HL-60 (cell line): ENCODE measurements around the gene HPS1.

Experiments used
- DNase-seq, 2 experiments: peaks; one replicate each; pipeline ENCODE4 v3.0.0-alpha.2; 2010 to 2020; ENCODE audit warnings: low read depth in 1 of 2, low spot score in 1 of 2
- H3K27ac ChIP-seq: fragments of 250-450 bp; sonication (Bioruptor Pico); replicated peaks from 2 replicates; pipeline ENCODE4 v1.5.1; 2020; ENCODE audit warnings: mild to moderate bottlenecking, moderate library complexity
- H3K27me3 ChIP-seq: fragments of 250-450 bp; sonication (Bioruptor Pico); 2 replicates; pipeline ENCODE4 v1.5.1; 2021; ENCODE audit warnings: mild to moderate bottlenecking, moderate library complexity; ENCODE audit not compliant: insufficient read depth, poor library complexity, severe bottlenecking
- H3K4me3 ChIP-seq: replicated peaks from 2 replicates; pipeline ENCODE4 v1.5.1; 2011; ENCODE audit warnings: mild to moderate bottlenecking, control low read depth, low read length; ENCODE audit not compliant: insufficient read depth
- CTCF ChIP-seq: IDR thresholded peaks from one replicate; pipeline ENCODE4 v1.5.1; 2011; ENCODE audit warnings: low read length, control low read depth, inconsistent platforms; ENCODE audit not compliant: insufficient read depth
- GABPA ChIP-seq: IDR thresholded peaks from 2 replicates; pipeline ENCODE4 v1.6.1; 2012; ENCODE audit warnings: low read depth
- POLR2AphosphoS5 ChIP-seq: IDR thresholded peaks from 2 replicates; pipeline ENCODE4 v1.6.1; 2012; ENCODE audit warnings: low read depth
- REST ChIP-seq: IDR thresholded peaks from 2 replicates; pipeline ENCODE4 v1.6.1; 2012; ENCODE audit warnings: low read depth; ENCODE audit not compliant: insufficient replicate concordance
- SPI1 ChIP-seq: IDR thresholded peaks from 2 replicates; pipeline ENCODE4 v1.6.1; 2012; ENCODE audit warnings: low read depth, mild to moderate bottlenecking, borderline replicate concordance

The HPS1 gene

GRCh38 chr10:98485959-98486358, 39.2 kb upstream of the HPS1 start:
- no peaks in the 10 kb centered on the region for H3K27me3 ChIP-seq
- H3K27ac ChIP-seq, result no peak overlapping the region
- TF ChIP-seq SPI1, result no peak
- no peak for TF ChIP-seq GABPA
- TF ChIP-seq REST, result no peak
- TF ChIP-seq CTCF, result no peak
- no peak for TF ChIP-seq POLR2AphosphoS5
- H3K4me3 ChIP-seq, result no peak overlapping the region
- no peak for DNase-seq

- Histone ChIP-seq H3K27me3 (no peaks in the 10 kb centered on the region), H3K27ac (no peak overlapping the region), H3K4me3 (no peak overlapping the region)
- no peak for DNase-seq
- TF ChIP-seq POLR2AphosphoS5 (no peak), SPI1 (no peak), REST (no peak), GABPA (no peak), CTCF (no peak)
These were observed 36.9 kb upstream of the HPS1 start for GRCh38 chr10:98483658-98484057.

- Histone ChIP-seq H3K27ac (no peak overlapping the region), H3K27me3 (no peaks in the 10 kb centered on the region), H3K4me3 (no peak overlapping the region)
- TF ChIP-seq POLR2AphosphoS5, result no peak
- DNase-seq, result no peak
These were observed 35.4 kb upstream of the HPS1 start for GRCh38 chr10:98482096-98482495.

- Histone ChIP-seq H3K27me3 (no peaks in the 10 kb centered on the region), H3K27ac (no peak overlapping the region), H3K4me3 (no peak overlapping the region)
- no peak for DNase-seq
- TF ChIP-seq CTCF (no peak), POLR2AphosphoS5 (no peak), GABPA (no peak), SPI1 (no peak), REST (no peak)
These were observed 34.7 kb upstream of the HPS1 start for GRCh38 chr10:98481404-98481945.
